CD4-positive, alpha-beta T cell treated with Interleukin-17A for 4 hours (primary cell): ENCODE data around the gene ARMC10.
"Not testable (repeated sequence)": the region's sequence is repeated elsewhere in the genome, so short reads cannot be mapped to it uniquely, and the experiment has no call there.

Experiments used
- DNase-seq: peaks from one replicate; pipeline ENCODE4 v3.0.0-alpha.2; 2020; ENCODE audit warnings: mixed read lengths

ARMC10 gene

DNA sequence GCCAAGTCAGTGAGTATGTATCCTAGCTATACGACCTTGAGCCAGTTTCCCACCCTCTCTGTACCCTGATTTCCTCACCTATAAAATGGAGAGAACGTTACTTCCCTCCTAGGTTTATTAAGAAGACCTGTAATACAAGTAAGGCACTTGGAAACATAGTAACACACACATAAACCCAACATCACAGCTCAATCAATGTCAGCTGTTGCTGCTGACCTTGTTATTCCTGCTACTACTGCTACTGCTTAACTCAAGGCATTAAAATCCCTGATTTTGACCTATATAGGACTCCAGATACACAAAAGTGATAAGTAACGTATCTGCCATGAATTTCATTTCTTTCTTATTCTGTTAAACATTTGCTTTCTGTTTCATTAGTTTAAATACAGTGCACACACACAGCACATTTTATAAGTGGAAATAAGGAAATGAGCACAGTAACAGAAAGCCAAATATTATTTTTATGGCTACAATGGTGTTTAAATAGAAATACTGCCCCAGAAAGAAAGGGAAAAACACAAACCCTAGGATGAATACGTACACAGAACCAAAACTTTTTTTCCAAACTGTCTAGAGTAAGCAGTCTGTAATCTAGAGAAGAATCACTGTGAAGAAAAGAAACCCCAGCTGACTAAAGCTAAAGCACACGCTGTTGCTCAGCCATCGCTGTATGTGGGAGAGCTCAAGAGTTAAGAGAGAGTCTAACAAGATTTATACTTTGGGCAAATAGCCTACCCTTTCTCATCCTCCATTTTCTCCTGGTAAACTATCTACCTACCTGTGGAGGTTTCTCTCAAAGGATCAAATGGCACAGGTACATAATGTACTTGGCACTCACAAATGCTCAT lies 55.0 kb downstream of the ARMC10 start:
- no peak for DNase-seq

DNA sequence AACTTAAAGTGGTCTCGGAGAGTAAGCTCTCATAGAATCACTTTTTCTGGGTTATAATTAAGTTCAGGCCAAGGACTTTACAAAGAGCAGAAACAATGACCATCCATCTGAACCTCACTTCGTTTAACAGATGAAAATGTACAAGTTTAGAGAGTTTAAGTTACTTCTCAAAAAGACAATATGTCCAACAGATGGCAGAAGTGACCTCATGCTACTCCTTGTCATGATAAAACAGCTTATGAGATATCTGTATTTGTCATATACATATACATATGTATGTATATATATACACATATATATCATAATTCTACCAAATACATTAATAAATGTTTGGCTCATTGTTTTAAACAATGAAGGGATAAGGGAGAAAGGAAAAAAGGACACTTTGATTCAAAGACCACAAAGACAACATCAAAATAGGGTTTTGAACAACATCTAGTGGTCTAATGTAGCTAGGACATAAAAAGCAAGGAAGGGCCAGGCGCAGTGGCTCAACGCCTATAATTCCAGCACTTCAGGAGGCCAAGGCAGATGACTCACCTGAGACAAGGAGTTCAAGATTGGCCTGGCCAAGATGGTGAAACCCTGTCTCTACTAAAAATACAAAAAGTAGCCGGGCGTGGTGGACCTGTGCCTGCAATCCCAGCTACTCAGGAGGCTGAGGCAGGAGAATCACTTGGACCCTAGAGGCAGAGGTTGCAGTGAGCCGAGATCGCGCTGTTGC lies 56.1 kb downstream of the ARMC10 start:
- no peak for DNase-seq

DNA sequence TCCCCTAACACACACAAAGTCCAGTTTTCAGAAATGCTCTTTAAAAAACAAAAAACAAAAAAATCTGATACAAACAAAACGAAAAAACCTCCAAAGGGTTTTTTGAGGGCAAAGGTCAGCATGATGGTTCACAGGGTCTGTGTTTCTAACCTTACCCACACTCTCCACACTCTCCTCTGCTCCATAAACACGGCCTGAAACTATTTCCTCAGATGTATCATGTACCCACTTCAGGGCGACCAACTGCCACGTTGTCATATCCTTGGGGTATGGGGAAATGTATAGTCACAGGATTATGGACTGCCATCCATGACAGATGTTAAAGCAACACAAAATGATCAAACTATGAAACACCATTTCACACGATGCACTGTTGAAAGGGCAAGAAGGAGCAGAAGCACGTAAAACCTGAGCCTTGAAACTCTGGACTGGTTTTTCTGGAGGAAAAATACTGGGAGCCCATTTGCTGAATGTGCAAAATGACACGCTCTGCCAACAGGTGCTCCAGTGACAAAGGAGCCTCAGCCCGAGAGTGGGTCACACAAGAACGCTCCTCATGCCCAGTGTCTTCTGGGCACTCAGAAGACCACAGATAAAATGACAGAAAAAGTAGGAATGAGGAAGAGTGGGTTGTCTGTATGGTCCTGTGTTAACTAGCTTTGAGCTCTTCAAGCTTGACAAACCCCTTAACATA lies 58.2 kb downstream of the ARMC10 start:
- no peak for DNase-seq

DNA sequence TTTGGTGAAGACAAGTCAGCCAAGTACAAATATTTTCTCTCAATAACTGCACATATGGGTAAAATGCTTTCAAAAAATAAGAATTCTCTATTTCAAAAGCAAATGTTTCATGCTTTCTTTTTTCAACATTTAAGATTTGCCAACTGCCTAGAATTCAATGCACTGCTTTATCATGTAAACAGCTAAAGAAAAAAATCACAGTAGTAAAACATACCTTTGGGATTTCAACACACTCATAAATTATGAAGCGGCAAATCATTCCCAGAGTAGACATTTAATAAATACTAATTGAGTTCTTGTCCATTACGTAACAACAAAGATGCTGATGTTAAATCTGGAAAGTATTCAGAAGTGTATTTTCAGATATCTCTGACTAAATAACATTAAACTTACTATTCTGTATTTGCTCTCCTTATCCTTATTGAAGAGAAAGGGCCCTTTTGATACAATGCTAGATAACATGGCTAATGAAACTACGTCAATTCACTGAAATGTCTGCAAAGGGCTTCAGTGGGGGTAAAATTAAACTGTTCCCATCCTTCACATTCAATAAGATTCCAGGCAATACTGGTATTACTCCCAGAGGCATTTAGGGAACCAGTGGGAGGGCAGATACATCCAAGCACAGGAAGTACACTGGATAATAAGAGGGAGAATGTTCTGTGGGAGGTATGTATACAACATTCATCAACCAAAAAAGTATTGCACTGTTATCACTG lies 60.1 kb downstream of the ARMC10 start:
- DNase-seq: no peak

DNA sequence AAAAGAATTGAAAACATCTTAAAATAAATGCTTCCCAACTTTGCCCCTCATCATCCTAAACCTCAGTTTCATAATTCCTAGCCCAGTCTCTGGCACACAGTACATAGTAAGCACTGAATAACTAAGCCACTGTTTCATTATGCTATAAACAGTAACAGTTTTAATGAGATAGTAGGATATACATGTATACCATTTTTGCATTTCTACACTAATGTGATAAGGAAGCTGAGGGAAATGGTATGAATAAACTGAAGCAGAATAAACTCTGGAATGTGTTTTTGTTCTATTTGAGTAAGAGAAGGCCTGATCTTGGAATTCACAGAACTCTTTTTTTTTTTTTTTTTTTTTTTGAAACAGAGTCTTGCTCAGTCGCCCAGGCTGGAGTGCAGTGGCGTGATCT lies 65.1 kb downstream of the ARMC10 start:
- no peak for DNase-seq

DNA sequence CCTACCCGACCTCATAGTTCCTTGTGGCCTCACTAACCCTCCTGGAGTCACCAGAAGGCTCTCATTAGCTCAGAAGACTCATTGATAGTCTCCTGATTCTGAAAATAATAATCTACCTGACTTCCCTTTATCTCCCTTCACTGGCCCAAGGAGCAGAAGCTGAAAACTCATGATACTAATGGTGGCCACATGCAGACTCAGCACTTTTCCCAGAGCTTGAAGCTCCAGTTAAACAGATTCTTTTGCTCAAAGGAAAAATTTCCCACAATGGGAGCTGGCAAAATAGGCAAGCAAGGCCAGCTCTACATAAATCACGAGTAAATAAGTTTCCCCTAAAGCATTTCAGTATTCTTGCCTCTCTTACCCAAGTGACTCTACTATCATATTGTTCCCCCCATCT lies 65.7 kb downstream of the ARMC10 start:
- DNase-seq: no peak

DNA sequence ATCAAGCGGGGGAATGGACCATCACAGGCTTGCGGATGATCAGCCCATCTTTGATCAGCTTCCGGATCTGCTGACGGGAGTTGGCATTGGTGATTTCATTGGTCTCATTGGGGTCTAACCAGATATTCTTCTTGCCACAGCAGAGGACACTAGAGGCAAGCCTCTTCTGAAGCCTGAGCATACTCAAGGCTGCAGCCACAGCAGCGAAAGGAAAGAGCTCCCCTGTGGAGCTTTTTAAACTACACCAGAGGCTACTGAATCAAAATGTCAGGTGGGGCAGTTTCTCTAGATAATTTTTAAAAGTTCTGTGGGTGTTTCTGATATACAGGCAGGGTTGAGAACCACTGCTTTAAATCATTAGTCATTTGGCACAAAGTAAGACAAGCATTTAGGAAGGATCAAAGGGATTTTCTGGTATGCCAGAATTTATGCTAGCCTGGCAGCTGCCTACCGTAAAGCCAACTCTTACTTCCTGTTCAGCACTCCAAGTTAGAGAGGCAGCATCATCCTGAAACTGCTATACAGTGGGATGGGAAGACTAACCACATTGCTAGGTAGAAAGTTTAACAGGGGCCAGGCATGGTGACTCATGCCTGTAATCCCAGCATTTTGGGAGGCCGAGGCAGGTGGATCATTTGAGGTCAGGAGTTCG lies 66.9 kb downstream of the ARMC10 start:
- no peak for DNase-seq

DNA sequence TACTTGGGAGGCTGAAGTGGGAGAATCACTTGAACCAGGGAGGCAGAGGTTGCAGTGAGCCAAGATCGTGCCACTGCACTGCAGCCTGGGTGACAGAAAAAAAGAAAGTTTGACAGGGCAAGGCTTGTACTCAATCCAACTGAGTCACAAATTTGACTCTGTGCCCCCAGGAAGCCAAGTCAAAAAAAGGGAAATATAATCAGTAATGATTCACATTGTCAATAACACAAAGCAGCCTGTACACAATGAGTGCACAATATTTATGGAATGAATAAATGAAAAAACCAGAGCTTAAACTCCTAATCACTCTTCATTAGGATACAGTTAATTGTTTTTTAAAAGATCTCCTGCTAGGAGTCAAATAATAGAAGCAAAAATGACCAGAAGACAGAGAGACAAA lies 67.6 kb downstream of the ARMC10 start:
- DNase-seq: no peak

DNA sequence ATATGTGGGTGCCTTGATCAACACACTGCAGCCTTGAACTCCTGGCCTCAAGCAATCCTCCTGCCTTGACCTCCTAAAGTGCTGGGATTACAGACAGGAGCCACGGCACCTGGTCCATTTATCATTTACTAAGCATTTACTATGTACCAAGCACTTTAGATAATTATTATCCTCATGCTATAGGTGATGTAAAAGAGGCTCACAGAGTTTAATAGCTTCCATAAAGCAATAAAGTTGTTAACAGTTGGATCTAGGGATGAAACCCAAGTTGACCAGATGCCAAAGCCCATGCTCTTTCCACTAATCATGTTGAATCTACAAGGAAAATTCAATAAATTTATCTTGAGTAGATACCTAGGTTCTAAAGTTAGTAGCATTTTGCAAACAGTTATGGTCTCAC lies 68.9 kb downstream of the ARMC10 start:
- no peak for DNase-seq

DNA sequence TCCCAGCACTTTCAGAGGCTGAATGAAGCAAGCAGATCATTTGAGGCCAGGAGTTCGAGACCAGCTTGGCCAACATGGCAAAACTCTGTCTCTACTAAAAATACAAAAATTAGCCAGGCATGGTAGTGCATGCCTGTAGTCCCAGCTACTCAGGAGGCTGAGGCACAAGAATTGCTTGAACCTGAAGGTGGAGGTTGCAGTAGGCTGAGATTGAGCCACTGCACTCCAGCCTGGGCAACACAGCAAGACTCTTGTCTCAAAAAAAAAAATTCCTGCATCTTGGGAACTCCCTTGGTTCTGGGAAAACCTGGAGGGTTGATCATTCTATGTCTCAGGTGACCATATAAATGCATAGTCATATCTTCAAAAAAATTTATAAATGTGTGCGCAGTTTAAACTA lies 69.8 kb downstream of the ARMC10 start:
- DNase-seq: not testable (repeated sequence)

DNA sequence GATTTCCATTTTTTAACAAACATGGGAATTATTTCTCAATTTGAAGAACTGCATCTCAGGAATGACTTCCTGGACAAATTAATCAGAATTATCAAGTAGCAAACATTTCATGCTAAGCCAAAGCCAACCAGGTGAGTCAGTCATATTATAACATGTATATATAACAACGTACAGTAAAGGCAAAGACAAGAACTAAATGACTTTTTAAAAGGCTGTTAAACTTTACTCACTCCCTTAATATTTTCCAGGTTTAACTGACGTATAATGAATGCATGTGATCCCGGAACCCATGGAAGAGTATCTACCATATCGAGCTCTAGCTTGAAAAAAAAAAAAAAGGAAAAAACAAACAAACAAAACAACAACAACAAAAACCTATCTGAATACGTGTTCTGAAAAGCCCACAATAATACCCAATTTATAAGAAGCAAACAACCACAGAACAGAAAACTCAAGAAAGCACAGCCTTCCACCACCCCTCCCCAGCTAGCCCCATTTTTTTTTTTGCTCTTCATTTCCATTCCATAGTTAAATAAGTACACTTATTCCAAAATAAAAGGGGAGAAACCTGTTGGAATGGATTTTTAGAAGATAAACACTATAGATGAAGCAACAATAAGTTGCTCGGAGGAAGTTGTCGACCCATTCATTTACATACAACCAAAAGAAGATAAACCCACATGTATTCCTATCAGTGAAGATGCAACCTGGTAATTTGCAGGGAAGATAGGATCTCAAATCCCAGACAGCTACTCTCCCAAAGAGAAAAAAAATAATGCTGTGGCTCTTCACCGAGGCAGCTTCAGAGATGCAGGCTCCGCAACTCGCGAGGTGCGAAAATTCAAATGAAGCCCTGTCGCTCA lies 73.4 kb downstream of the ARMC10 start:
- no peak for DNase-seq
